MCF 10A (cell line): ENCODE results near the gene PVALB. TPM values are rescaled to one million over a fixed set of nuclear protein-coding genes. Genes with fewer than 3 reads are reported as not detected.

Experiments used
- BruUV-seq: library from RNA; stranded (reverse); fragments of 400-500 nt; replicated peaks from 2 replicates; lab custom pipeline; 2021; lab: Mats Ljungman, UMichigan
- CTCF ChIA-PET: fragments of 300-600 bp; sonication (Branson Sonifier 250); formaldehyde crosslinking; extraction: SDS; loops from one replicate; lab custom pipeline; 2021; ENCODE audit warnings: antibody characterized with exemption, inconsistent platforms; lab: Yijun Ruan, JAX
- POLR2A ChIA-PET: fragments of 300-600, 350-650 bp; sonication (Branson Sonifier 250); formaldehyde crosslinking; extraction: SDS; loops from one replicate; lab custom pipeline; 2020; ENCODE audit warnings: antibody characterized with exemption, inconsistent platforms; lab: Yijun Ruan, JAX
- DNase-seq: peaks from one replicate; pipeline ENCODE4 v3.0.0-alpha.2; 2018; ENCODE audit not compliant: unreplicated experiment
- H3K27ac Mint-ChIP-seq: one replicate; pipeline ENCODE4 v1.8.0; 2022; ENCODE audit warnings: mild to moderate bottlenecking, low read depth, mixed read lengths; ENCODE audit not compliant: unreplicated experiment
- H3K27me3 Mint-ChIP-seq: one replicate; pipeline ENCODE4 v1.8.0; 2022; ENCODE audit warnings: mixed read lengths; ENCODE audit not compliant: insufficient read depth, unreplicated experiment
- H3K36me3 Mint-ChIP-seq: one replicate; pipeline ENCODE4 v1.8.0; 2022; ENCODE audit warnings: mild to moderate bottlenecking, moderate library complexity, mixed read lengths; ENCODE audit not compliant: insufficient read depth, unreplicated experiment
- H3K4me1 Mint-ChIP-seq: one replicate; pipeline ENCODE4 v1.8.0; 2022; ENCODE audit warnings: mixed read lengths; ENCODE audit not compliant: insufficient read depth, unreplicated experiment
- H3K4me3 Mint-ChIP-seq: one replicate; pipeline ENCODE4 v1.8.0; 2022; ENCODE audit warnings: mild to moderate bottlenecking, moderate library complexity, mixed read lengths; ENCODE audit not compliant: unreplicated experiment
- H3K9me3 Mint-ChIP-seq: one replicate; pipeline ENCODE4 v1.8.0; 2022; ENCODE audit warnings: mixed read lengths; ENCODE audit not compliant: unreplicated experiment
- intact Hi-C: fragments of 100-400 bp; cut with micrococcal nuclease; formaldehyde crosslinking; loops from 2 replicates; pipeline ENCODE4 v1.14.1; 2022
- total RNA-seq: library from RNA; stranded (reverse); gene quantifications from 2 replicates; pipeline ENCODE4 v1.2.3, GENCODE V29; 2022
- TF ChIP-seq, protein P1 (sequence below): fragments of 200-600 bp; IDR thresholded peaks from one replicate; pipeline ENCODE4 v1.8.0; 2022; ENCODE audit warnings: antibody characterized with exemption, mild to moderate bottlenecking; ENCODE audit not compliant: unreplicated experiment

PVALB gene
- total RNA-seq, 1 experiment from 2014 or later: not detected

DNA sequence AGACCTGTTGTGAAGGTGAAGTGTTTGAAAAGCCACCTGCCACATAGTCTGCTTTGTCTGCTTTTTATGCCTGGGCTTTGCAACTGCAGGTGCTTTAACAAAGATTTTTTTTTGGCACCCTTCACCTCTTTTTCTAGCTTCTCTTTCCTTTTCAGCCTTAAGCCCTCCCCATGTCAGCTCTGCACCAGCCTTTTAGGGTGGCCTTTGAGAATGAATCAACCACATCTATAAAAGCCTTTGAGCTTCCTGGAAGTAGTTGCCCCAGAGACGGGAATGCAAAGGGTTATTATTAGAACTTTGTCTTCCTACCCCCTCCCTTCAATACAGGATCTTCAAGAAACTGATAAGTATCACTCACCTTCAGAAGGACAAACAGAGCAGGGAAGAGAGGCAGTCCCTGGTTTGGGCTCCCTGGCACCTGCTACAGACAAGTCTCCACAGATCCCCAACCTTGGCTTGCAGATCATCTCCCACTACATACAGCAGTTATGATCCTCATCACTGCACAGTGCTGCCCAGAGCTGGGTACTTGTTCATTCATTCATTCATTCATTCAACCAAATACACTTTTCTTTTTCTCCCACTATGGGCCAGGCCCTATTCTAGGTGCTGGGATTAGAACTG, 8.0 kb downstream of the PVALB start:
- POLR2A ChIA-PET: interaction anchor here (0.5 to 1.3 kb wide), 3 partner anchors 12 to 160 kb away, joined by 3 read pairs; no protein-coding TSS in a partner anchor
- Mint-ChIP-seq H3K9me3 (no peaks in the 10 kb centered on the region), H3K4me1 (no peaks in the 10 kb centered on the region), H3K4me3 (no peak overlapping the region), H3K27ac (no peak overlapping the region), H3K36me3 (no peaks in the 10 kb centered on the region), H3K27me3 (peaks cover 45% of the 10 kb centered on the region)
- intact Hi-C loops: loop anchor here (10.0 kb wide), 1 partner anchor 96 kb away; no protein-coding TSS in a partner anchor
- TF ChIP-seq, protein P1, sequence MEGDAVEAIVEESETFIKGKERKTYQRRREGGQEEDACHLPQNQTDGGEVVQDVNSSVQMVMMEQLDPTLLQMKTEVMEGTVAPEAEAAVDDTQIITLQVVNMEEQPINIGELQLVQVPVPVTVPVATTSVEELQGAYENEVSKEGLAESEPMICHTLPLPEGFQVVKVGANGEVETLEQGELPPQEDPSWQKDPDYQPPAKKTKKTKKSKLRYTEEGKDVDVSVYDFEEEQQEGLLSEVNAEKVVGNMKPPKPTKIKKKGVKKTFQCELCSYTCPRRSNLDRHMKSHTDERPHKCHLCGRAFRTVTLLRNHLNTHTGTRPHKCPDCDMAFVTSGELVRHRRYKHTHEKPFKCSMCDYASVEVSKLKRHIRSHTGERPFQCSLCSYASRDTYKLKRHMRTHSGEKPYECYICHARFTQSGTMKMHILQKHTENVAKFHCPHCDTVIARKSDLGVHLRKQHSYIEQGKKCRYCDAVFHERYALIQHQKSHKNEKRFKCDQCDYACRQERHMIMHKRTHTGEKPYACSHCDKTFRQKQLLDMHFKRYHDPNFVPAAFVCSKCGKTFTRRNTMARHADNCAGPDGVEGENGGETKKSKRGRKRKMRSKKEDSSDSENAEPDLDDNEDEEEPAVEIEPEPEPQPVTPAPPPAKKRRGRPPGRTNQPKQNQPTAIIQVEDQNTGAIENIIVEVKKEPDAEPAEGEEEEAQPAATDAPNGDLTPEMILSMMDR: no peak
- no peak for DNase-seq
- no TSS peak for BruUV-seq
- CTCF ChIA-PET: interaction anchor here (0.6 to 1.2 kb wide), 3 partner anchors 25 to 50 kb away, joined by 3 to 4 read pairs (median 3); no protein-coding TSS in a partner anchor

- no peaks in the 10 kb centered on the region for H3K36me3 Mint-ChIP-seq
- DNase-seq: no peak
- CTCF ChIA-PET: interaction anchor here (0.7 kb wide), 1 partner anchor 60 kb away, joined by 3 read pairs; no protein-coding TSS in a partner anchor
These were observed 9.2 kb downstream of the PVALB start for GRCh38 chr22:36807627-36808026.

DNA sequence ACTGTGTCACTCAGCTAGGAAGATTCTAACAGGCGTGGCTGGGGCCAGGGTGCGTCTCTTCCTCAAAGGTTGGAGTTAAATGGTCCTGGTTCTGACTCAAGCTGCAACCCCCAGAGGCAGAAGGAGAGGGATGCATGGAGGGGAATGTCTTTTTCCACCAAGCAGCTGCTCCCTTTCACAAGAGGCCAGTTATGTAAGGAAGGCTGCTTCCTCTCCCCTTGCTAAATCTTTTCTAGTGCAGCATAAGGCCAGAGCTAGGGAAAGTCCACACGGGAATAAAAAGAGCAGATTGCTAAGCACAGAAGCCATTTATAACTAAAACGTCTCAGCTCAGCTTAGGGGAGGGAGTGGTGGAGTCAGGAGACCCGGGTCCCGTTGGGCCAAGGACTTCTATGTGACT, 10.0 kb downstream of the PVALB start:
- no peaks in the 10 kb centered on the region for H3K4me1 Mint-ChIP-seq
- intact Hi-C loops: loop anchor here (10.0 kb wide), 1 partner anchor 98 kb away; no protein-coding TSS in a partner anchor
- H3K4me3 Mint-ChIP-seq: no peak overlapping the region
- ChIA-PET POLR2A (interaction anchor here (0.8 kb wide), 1 partner anchor 171 kb away, joined by 4 read pairs; no protein-coding TSS in a partner anchor), CTCF (interaction anchor here (0.5 to 3.0 kb wide), 6 partner anchors 36 to 584 kb away, joined by 3 to 15 read pairs (median 4); no protein-coding TSS in a partner anchor)
- TF ChIP-seq, protein P1: no peak
- BruUV-seq: no TSS peak
- no peaks in the 10 kb centered on the region for H3K36me3 Mint-ChIP-seq
- DNase-seq: no peak
- H3K27ac Mint-ChIP-seq: no peak overlapping the region
- H3K9me3 Mint-ChIP-seq: no peaks in the 10 kb centered on the region
- H3K27me3 Mint-ChIP-seq: peaks cover 49% of the 10 kb centered on the region

More at GRCh38 chr22:36807627-36808026, 9.2 kb downstream of the PVALB start:
- POLR2A ChIA-PET: interaction anchor here (0.8 kb wide), 1 partner anchor 49 kb away, joined by 3 read pairs; no protein-coding TSS in a partner anchor
- Mint-ChIP-seq H3K27ac (no peak overlapping the region), H3K4me1 (no peaks in the 10 kb centered on the region), H3K27me3 (peaks cover 45% of the 10 kb centered on the region), H3K9me3 (no peaks in the 10 kb centered on the region), H3K4me3 (no peak overlapping the region)
- TF ChIP-seq, protein P1: no peak
- BruUV-seq: no TSS peak
- intact Hi-C loops: loop anchor here (10.0 kb wide), 1 partner anchor 97 kb away; no protein-coding TSS in a partner anchor

DNA sequence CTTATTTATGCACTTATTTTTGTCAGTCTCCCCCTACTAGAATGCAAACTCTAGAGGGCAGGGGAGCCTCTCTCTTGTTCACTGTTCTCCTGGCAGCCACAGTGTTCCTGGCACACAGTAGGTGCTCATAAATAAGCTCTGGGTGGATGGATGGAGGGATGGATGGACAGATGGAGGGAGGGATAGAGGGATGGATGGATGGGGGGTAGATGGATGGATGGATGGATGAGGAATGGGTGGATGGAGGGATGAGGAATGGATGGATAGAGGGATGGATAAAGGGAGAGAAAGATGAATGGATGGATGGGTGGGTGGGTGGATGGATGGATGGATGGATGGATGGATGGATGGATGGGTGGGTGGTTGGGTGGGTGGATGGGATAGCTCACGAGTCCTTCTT, 13.5 kb downstream of the PVALB start:
- Mint-ChIP-seq H3K4me1 (no peaks in the 10 kb centered on the region), H3K4me3 (no peak overlapping the region), H3K27ac (no peak overlapping the region), H3K27me3 (peaks cover 56% of the 10 kb centered on the region), H3K36me3 (no peaks in the 10 kb centered on the region), H3K9me3 (no peaks in the 10 kb centered on the region)
- ChIA-PET CTCF (interaction anchor here (0.6 to 0.7 kb wide), 3 partner anchors 19 to 184 kb away, joined by 3 to 4 read pairs (median 3); no protein-coding TSS in a partner anchor), POLR2A (interaction anchor here (0.6 kb wide), 1 partner anchor 332 kb away, joined by 3 read pairs; no protein-coding TSS in a partner anchor)
- intact Hi-C loops: loop anchor here (10.0 kb wide), 1 partner anchor 101 kb away; no protein-coding TSS in a partner anchor
- no peak for DNase-seq
- TF ChIP-seq, protein P1: no peak
- no TSS peak for BruUV-seq
